Lower lobe of right lung (tissue), 2 donors: Measurements from ENCODE around the gene HUS1B. TPM values are rescaled to one million over a fixed set of nuclear protein-coding genes. Genes with fewer than 3 reads are reported as not detected.
"Not testable (repeated sequence)": the region's sequence is repeated elsewhere in the genome, so short reads cannot be mapped to it uniquely, and the experiment has no call there.

Experiments
- ATAC-seq, 2 donors: fragments of 200-7000 bp; cut with Tn5 transposase; one replicate each; pipeline ENCODE4 v1.9.1; 2020 to 2022; ENCODE audit warnings: mild to moderate bottlenecking in 2 of 2, moderate library complexity in 2 of 2
- DNase-seq: peaks from one replicate; pipeline ENCODE4 v3.0.0-alpha.2; 2020
- H3K27ac ChIP-seq: fragments of 200-600 bp; one replicate; pipeline ENCODE4 v1.8.0; 2022
- H3K27me3 ChIP-seq: fragments of 200-600 bp; one replicate; pipeline ENCODE4 v1.8.0; 2022; ENCODE audit warnings: low read depth
- H3K36me3 ChIP-seq: fragments of 200-600 bp; one replicate; pipeline ENCODE4 v1.8.0; 2022; ENCODE audit warnings: mild to moderate bottlenecking
- H3K4me1 ChIP-seq: fragments of 200-600 bp; one replicate; pipeline ENCODE4 v1.8.0; 2022
- H3K4me3 ChIP-seq: fragments of 200-600 bp; one replicate; pipeline ENCODE4 v1.8.0; 2022; ENCODE audit warnings: mild to moderate bottlenecking
- H3K9me3 ChIP-seq: fragments of 200-600 bp; one replicate; pipeline ENCODE4 v1.8.0; 2022
- intact Hi-C: fragments of 100-400 bp; cut with DNase I; formaldehyde crosslinking; loops from one replicate; pipeline ENCODE4 v1.11.0; 2022
- total RNA-seq: library from RNA; stranded (reverse); fragmentation: NEBNext Ultra II Directional; extraction: Animal tissue kit (Norgen Biotek cat#: 25700); gene quantifications from one replicate; pipeline ENCODE4 v1.2.1, GENCODE V29; 2021
- TF ChIP-seq, protein P1 (sequence below): fragments of 200-600 bp; IDR thresholded peaks from one replicate; pipeline ENCODE4 v1.8.0; 2022; ENCODE audit warnings: antibody characterized with exemption, mild to moderate bottlenecking
- donor health status: DM: no; HTN: yes; CAD: no; lungs with severe emphysema.

Gene HUS1B
- total RNA-seq, 1 donor from 2014 or later = 1.1 TPM

DNA sequence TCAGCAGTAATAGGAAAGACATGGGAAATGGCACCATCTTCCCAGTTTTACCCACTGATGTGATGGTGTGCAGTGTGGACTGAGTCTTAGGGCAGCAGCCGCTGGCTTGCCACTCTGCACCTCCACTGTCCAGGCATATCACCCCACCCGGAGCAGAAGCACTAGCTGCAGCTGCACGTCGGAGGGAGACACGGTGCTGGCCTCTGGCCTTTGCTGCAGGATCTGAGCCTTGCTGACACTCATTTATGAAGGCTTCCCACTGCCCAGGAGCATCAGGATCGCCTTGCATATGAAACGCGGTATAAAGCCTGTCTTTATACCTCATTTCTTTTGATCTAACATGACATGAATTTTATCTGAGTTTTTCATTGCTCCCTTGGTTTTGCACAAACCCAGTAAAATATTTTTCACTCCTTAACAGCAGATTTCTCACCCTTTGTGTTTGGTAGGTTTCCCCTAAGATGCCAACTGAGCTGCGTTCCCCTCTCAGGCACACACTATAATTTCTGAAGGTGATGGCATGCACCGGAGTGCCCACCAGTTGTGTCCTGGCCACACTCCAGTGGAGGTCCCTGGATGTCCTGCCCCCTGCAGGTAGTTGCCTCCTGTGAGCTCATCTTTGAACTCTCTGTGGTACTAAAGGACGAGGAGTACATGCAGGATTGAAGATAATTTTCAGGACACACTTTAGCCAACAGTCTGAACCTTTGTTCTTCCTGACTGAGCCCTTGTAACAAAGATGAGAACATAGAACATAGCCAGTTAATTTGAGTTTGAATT, 45.0 kb upstream of the HUS1B start:
- DNase-seq (no peak), ATAC-seq (no peak)
- TF ChIP-seq, protein P1, sequence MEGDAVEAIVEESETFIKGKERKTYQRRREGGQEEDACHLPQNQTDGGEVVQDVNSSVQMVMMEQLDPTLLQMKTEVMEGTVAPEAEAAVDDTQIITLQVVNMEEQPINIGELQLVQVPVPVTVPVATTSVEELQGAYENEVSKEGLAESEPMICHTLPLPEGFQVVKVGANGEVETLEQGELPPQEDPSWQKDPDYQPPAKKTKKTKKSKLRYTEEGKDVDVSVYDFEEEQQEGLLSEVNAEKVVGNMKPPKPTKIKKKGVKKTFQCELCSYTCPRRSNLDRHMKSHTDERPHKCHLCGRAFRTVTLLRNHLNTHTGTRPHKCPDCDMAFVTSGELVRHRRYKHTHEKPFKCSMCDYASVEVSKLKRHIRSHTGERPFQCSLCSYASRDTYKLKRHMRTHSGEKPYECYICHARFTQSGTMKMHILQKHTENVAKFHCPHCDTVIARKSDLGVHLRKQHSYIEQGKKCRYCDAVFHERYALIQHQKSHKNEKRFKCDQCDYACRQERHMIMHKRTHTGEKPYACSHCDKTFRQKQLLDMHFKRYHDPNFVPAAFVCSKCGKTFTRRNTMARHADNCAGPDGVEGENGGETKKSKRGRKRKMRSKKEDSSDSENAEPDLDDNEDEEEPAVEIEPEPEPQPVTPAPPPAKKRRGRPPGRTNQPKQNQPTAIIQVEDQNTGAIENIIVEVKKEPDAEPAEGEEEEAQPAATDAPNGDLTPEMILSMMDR = no peak
- intact Hi-C loops = no loop called here
- no peaks in the 10 kb centered on the region for H3K9me3 ChIP-seq
- H3K27me3 ChIP-seq = no peaks in the 10 kb centered on the region
- no peaks in the 10 kb centered on the region for H3K36me3 ChIP-seq
- H3K4me3 ChIP-seq = no peak overlapping the region
- H3K4me1 ChIP-seq = peaks cover 5% of the 10 kb centered on the region
- no peak overlapping the region for H3K27ac ChIP-seq

DNA sequence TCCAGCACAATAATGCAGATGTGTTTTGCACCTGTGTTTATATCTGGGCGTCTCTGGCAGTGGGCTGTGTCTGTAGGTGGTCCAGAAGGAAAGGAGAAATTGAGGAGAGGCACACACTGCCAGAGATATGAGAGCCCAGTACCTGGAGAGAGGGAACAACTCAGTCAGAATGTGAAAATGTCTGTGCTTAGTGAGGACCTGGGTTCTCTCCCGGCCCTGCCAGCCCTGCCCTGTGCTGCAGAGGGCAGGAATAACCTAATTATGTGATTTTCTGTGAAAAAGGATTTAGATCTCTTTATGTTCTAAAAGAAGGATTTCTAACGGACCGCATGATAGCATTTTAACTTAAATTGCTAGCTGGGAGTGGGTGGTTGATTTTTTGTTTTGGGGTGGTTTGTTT, 44.3 kb upstream of the HUS1B start:
- TF ChIP-seq, protein P1 = no peak
- H3K4me3 ChIP-seq = no peak overlapping the region
- no peak for DNase-seq
- no peak for ATAC-seq
- no peak overlapping the region for H3K27ac ChIP-seq
- H3K9me3 ChIP-seq = no peaks in the 10 kb centered on the region
- H3K4me1 ChIP-seq = peaks cover 5% of the 10 kb centered on the region
- intact Hi-C loops = no loop called here
- H3K27me3 ChIP-seq = no peaks in the 10 kb centered on the region
- H3K36me3 ChIP-seq = no peaks in the 10 kb centered on the region

DNA sequence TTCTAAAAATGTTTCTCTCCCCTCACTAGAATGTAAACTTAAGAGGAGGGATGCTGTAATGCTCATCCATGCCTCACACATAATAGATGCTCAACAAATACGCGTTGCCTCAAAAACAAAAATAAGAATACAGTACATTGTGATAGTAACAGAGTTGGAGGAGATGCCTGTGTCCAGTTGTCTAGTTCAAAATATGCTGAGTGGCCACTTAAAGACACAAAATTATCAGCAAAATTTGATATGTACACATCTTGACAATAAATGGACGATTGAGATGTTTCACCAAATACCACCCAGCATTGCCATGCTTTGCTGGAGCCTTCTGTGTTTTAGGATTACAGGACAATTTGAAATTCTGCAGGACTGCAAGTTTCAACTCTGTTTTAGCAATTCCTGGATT, 43.6 kb upstream of the HUS1B start:
- Histone ChIP-seq H3K27me3 (no peaks in the 10 kb centered on the region), H3K36me3 (no peaks in the 10 kb centered on the region), H3K4me1 (peaks cover 5% of the 10 kb centered on the region), H3K4me3 (no peak overlapping the region), H3K27ac (no peak overlapping the region), H3K9me3 (no peaks in the 10 kb centered on the region)
- no peak for DNase-seq
- ATAC-seq = no peak
- intact Hi-C loops = no loop called here
- TF ChIP-seq, protein P1 = no peak

DNA sequence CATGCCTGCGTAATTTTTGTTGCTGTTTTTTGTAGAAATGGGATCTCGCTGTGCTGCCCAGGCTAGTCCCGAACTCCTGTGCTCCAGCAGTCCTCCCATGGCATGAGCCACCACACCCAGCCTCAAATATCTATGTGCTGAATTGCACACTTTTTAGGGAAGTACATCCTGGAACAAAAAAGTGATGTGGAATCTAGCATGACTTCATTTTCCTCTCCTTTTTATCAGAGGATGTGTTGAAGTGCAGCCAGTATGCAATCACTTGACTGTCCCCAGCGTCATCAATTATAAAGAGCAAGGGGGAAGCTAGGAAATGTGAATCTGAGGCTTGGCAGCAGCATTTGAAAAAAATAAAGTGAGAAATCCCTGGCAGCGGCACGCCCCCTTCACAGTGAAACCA, 42.4 kb upstream of the HUS1B start:
- intact Hi-C loops = no loop called here
- Histone ChIP-seq H3K27me3 (no peaks in the 10 kb centered on the region), H3K4me3 (no peak overlapping the region), H3K27ac (no peak overlapping the region), H3K4me1 (peaks cover 5% of the 10 kb centered on the region), H3K36me3 (no peaks in the 10 kb centered on the region), H3K9me3 (no peaks in the 10 kb centered on the region)
- TF ChIP-seq, protein P1 = no peak
- no peak for ATAC-seq
- DNase-seq = no peak

DNA sequence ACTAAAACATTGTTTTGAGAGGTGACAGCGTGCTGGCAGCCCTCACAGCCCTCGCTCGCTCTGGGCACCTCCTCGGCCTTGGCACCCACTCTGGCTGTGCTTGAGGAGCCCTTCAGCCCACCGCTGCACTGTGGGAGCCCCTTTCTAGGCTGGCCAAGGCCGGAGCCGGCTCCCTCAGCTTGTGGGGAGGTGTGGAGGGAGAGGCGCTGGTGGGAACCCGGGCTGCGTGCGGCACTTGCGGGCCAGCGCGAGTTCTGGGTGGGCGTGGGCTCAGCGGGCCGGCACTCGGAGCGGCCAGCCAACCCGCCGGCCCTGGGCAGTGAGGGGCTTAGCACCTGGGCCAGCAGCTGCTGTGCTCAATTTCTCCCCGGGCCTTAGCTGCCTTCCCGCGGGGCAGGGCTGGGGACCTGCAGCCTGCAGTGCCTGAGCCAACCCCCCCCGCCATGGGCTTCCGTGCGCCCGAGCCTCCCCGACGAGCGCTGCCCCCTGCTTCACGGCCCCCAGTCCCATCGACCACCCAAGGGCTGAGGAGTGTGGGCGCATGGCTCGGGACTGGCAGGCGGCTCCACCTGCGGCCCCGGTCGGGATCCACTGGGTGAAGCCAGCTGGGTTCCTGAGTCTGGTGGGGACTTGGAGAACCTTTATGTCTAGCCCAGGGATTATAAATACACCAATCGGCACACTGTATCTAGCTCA, 37.7 kb upstream of the HUS1B start:
- H3K27me3 ChIP-seq, DNase-seq, H3K27ac ChIP-seq, H3K4me3 ChIP-seq, ATAC-seq, H3K9me3 ChIP-seq, intact Hi-C loops, H3K36me3 ChIP-seq: not testable (repeated sequence)
- H3K4me1 ChIP-seq = peaks cover 20% of the 10 kb centered on the region

DNA sequence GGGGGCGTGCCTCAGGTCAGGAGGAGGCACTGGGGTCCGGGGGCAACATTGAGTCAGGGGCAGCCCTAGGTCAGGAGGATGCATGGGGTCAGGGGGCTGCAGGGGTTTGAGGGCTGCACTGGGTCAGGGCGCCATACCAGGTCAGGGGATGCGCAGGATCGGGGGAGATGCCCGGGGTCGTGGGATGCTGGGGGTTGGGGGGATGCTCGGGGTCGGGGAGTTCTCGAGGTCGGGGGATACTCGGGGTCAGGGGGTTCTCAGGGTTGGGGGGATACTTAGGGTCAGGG, 36.8 kb upstream of the HUS1B start:
- Histone ChIP-seq H3K27ac (no peak overlapping the region), H3K4me1 (peaks cover 21% of the 10 kb centered on the region), H3K36me3 (peaks cover 3% of the 10 kb centered on the region), H3K9me3 (no peaks in the 10 kb centered on the region), H3K4me3 (peak overlapping the region; percentile 84), H3K27me3 (no peaks in the 10 kb centered on the region)
- TF ChIP-seq, protein P1 = no peak
- intact Hi-C loops = no loop called here
- ATAC-seq = no peak
- no peak for DNase-seq
